LNCaP clone FGC (cell line): ENCODE results near the gene TMEM156.

Source experiments
- DNase-seq: peaks from one replicate; pipeline ENCODE4 v3.0.0-alpha.2; 2011; ENCODE audit warnings: low read depth
- H3K4me3 ChIP-seq: 2 replicates; pipeline ENCODE4 v1.5.1; 2011; ENCODE audit warnings: mild to moderate bottlenecking, low read depth, low read length, control low read depth
- CTCF ChIP-seq: IDR thresholded peaks from 2 replicates; pipeline ENCODE4 v1.5.1; 2012; ENCODE audit warnings: mild to moderate bottlenecking; ENCODE audit not compliant: control insufficient read depth, insufficient read depth; ENCODE audit errors: extremely low read depth

The TMEM156 gene

GRCh38 chr4:38928568-38928967 lies 103.6 kb downstream of the TMEM156 start:
- H3K4me3 ChIP-seq, result no peak overlapping the region
- no peak for TF ChIP-seq CTCF
- no peak for DNase-seq

DNA sequence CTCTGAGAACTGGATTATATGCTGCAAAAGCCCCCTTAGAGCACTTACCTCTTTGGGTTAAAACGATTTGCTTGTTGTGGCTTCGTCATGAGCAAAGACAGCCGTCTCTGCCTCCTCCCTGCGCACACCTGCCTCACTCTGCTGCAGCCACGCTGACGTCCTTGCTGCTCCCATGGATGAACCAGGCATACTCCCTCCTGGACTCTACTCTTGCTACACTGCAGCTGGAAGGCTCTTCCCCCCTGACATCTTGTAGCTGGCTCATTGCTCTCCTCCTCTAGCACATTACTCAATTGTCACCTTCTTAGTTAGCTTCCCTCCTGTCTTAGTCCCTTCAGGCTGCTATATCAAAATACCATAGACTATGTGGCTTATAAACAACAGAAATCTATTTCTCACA lies 105.3 kb downstream of the TMEM156 start:
- DNase-seq, result no peak
- H3K4me3 ChIP-seq, result no peak overlapping the region
- TF ChIP-seq CTCF, result no peak

- H3K4me3 ChIP-seq, result no peak overlapping the region
- TF ChIP-seq CTCF, result no peak
- peak; percentile 57 for DNase-seq
Measured at GRCh38 chr4:38925492-38926413, 106.5 kb downstream of the TMEM156 start.

DNA sequence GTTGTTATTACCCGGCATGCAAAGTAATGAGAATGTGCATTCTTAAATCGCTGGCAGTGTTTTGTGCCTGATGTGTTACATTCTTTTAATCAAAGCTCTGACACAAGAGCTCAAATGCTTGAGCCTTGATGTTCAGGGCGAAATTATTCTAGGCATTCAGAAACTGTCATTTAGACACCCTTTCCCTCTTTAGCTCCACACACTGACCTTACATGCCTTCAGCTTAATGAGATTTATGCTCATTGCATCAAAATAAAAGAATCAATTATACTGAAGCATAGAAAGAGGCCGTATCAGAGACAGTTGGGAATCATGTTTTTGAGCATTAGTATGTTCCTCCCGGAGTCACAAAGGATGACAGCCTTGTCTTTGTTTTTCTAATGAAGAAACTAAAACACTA lies 107.9 kb downstream of the TMEM156 start:
- no peak for TF ChIP-seq CTCF
- no peak overlapping the region for H3K4me3 ChIP-seq
- no peak for DNase-seq

GRCh38 chr4:38923746-38924145 lies 108.5 kb downstream of the TMEM156 start:
- no peak overlapping the region for H3K4me3 ChIP-seq
- DNase-seq, result no peak
- no peak for TF ChIP-seq CTCF

DNA sequence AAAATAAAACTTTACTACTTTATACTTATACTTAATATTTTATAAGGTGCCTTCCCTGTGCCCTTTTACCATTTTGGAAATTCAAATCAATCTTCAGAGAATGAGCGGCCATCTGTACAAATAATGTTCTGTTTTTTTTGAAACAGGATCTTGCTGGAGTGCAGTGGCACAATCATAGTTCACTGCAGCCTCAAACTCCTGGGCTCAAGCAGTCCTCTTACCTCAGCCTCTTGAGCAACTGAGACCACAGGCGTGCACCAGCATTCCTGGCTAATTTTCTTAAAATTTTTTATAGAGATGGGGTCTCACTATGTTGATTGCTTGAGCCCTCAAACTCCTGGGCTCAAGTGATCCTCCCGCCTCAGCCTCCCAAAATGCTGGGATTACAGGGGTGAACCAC lies 111.1 kb downstream of the TMEM156 start:
- H3K4me3 ChIP-seq, result no peak overlapping the region
- no peak for DNase-seq
- no peak for TF ChIP-seq CTCF

- no peak for TF ChIP-seq CTCF
- no peak overlapping the region for H3K4me3 ChIP-seq
- DNase-seq, result no peak
Measured at GRCh38 chr4:38920677-38921076, 111.5 kb downstream of the TMEM156 start.
